Smooth muscle cell of the brain vasculature (primary cell): ENCODE data around the gene IL34.

Experiments
- DNase-seq: peaks from one replicate; pipeline ENCODE4 v3.0.0-alpha.2; 2012; ENCODE audit warnings: low read depth, low spot score

IL34 gene

GRCh38 chr16:70676675-70677498 lies 30.5 kb downstream of the IL34 start:
- no peak for DNase-seq

GRCh38 chr16:70677499-70678120 lies 31.3 kb downstream of the IL34 start:
- no peak for DNase-seq

- DNase-seq: no peak
These were observed 31.9 kb downstream of the IL34 start for GRCh38 chr16:70678121-70678897.

DNA sequence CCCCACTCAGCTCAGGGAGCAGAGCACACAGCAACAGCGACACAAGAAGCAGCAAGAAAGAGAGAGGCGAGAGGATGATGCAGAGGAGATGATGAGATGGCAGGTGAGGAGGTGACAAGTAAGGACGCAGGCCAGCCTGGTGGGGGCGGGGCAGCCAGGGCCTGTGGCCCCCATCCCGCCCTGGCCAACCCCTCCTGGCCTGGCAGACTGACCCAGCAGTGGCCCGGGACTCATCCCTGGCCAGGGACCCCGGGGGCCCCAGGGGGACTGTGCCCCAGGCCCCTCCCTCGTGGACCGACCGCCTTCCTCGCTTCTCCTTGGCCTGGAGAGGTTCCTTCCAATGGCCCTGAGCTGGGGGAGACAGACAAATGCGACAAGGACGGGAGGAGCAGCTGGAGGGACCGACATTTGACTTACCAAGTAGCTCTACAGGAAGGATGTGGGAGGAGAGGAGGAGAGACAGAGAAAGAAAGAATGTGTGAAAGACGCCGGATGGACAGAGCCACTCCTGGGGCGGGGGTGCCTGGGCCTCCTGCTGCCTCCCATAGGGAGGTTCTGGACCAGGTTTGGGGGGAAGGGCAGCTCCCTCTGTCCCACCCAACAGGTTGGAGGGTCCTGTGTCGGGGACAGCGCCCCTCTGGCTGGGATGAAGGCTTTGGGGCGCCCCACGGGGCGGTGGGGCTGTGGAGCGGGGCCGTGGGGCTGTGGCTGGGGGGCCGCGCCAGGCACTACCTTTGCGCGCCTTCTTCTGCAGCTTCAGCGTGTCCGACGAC lies 32.7 kb downstream of the IL34 start:
- no peak for DNase-seq

GRCh38 chr16:70679671-70680494 lies 33.5 kb downstream of the IL34 start:
- no peak for DNase-seq

DNA sequence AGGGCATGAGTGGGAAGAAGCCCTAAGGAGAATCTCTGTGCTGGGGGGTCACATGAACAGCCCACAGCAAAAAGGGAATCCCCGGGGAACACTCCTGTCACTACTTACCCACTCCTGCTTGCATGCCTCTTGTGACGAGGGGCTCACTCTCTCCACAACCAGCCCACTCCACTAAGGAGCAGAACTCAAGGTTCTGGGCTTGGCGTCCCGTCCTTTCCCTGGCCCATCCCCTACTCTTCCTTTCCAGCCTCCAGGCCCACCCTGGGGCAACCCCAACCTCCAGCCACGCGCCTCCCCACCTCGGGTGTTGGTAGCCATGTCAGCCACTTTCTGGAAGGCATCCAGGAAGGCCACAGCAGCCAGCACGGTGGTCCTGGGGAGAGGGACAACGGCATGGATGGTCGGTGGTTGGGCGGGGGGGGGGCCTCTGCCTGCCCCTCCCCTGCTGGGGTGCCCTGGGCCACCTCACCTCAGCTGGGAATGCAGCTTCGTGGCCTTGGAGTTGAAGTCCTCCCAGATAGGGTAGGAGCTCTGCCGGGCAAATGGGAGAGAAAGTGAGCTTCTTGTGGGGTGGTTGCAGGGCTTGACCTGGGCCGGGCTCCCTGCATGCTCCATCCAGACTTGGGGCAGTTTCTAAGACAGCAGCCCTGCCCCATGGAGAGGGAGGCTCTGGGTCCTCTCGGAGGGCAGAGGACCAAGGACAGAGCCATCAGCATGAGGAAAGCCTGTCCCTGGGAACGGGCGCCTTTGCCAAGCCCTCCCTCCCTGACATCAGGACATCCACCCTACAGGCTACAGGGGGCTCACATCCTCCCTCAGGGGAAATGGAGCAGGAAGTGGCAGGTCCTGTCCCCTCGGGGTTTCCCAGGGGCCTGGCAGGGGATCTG lies 34.4 kb downstream of the IL34 start:
- no peak for DNase-seq

DNA sequence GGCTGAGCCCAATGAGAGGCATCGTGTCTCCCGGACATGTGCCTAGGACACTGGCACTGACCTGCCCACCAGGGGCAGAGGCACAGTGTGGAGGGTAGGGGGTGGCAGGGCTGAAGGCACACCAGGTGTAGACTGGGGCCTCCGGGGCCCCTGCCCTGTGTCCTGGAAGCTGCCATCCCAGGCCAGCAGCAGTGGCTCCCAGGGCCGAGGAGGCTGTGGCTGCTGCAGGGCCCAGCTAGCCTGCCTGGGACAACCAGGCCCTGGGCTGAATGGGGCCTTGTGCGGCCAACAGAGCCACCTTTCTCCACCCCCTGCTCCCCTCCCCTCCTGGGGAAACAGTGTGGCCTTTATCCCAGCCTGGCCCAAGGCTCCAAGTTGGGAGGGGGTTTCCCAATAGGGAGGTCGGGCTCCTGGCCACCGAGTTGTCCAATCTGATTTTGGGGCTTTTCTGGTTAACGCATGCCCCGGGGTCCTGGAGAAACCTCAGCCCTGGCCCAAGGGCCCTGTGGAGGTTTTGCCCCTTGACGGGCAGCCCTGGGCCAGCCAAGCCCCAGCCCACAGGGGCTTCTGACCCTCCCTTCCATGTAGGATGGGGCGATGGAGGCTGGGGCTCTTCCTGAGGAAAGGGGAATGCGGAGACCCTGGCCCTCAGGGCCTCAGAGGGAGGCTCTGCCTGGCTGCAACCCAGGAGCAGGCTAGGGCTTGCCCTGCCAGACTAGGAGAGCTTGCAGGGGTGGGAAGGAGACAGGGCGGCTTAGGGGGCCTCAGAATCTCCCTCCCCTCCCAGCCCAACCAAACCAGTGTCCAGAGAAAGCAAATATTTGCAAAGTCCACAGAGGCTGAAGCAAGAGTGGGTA lies 35.3 kb downstream of the IL34 start:
- no peak for DNase-seq

GRCh38 chr16:70682239-70683145 lies 36.1 kb downstream of the IL34 start:
- DNase-seq: no peak

DNA sequence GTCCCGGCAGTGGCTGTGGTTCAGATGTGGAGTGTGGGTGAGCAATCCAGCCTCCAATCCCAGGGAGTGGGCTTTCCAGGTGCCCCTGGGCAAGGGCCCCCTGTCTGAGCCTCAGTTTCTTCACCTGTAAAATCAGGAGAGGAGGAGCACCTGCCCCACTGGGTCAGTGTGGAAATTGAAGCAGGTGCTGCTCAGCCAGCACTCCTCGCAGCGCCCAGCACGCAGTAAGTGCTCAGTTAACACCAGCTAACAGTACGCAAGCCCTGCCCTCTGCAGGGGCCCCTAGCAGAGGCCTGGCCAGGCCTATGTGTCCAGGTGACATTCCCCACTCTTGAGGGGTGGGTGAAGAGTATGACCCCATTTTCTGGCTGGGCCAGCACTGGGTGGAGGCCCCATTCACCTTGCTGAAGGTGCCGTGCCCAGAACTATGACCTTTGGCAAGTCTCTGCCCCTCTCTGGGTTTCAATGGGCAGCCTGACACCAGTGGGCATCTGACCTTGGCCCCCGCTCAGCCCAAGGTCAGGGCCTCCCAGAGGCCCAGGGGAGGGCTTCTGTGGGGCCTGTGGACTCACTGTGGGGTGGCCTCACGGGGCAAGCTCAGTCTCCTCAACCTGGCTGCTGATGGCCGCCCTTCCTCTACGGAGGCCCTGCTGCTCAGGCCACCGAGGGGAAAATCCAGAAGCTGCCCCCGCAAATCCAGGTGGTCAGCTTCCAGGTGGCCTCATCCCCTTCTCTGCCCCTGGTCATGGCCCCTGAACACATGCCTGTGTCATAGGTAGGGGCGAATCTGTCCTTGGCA lies 37.0 kb downstream of the IL34 start:
- DNase-seq: no peak

GRCh38 chr16:70684146-70685060 lies 38.0 kb downstream of the IL34 start:
- no peak for DNase-seq

GRCh38 chr16:70685061-70685937 lies 38.9 kb downstream of the IL34 start:
- no peak for DNase-seq

DNA sequence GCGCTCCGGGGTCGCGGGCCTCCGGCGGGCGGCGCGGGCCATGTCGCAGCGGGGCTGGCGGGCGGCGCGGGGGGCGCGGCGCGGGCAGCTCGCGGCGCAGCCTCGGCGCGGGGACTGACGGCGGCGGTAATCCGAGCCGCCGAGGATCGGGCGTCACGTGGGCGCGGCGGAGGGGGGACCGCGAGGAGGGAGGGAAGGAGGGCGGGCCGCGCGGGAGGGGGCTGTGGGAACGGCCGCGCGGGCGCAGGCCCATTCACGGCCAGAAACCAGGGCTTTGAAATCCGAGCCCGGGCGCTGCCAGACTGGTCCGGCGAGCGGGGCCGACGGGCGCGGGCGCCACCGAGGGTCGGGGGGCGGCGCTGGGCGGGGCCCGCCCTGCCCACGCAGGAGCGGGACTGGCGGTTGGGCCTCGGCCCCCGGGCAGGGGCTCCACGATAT lies 39.6 kb downstream of the IL34 start, which contains the start of gene MTSS2:
Gene MTSS2 (minus strand): TSS at position 116 of the 438 bp plus-strand sequence. CDS start 262 bp downstream, outside the sequence.
- peak; percentile 70 for DNase-seq

GRCh38 chr16:70686376-70687101 lies 40.2 kb downstream of the IL34 start:
- no peak for DNase-seq

DNA sequence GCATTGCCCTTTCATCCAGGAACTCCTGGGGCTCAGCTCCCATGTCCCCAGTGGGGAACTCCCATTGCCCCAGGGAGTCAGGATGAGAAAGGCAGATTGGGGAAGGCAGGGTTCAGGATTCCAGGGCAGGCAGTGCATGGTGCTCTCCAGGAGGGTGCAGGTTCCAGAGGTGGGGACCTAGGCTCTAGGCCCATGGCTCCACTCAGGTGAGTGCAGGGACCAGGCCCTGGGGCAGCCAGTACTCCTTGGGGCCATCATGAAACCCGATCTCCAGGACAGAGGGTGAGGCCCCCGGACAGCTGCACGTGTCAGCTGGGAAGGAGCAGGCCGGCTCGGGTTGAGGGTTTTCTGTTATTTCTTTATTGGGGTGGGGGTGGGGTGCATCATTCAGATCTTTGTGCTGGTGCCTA lies 40.7 kb downstream of the IL34 start:
- DNase-seq: no peak
